ENCODE measurements around the gene ABCC2. TPM values are rescaled to one million over a fixed set of nuclear protein-coding genes. Genes with fewer than 3 reads are reported as not detected.
"Not testable (repeated sequence)": the region's sequence is repeated elsewhere in the genome, so short reads cannot be mapped to it uniquely, and the experiment has no call there.

The ABCC2 gene
- total RNA-seq, 2 donors from 2014 or later, result 1.3 to 1.5 TPM

DNA sequence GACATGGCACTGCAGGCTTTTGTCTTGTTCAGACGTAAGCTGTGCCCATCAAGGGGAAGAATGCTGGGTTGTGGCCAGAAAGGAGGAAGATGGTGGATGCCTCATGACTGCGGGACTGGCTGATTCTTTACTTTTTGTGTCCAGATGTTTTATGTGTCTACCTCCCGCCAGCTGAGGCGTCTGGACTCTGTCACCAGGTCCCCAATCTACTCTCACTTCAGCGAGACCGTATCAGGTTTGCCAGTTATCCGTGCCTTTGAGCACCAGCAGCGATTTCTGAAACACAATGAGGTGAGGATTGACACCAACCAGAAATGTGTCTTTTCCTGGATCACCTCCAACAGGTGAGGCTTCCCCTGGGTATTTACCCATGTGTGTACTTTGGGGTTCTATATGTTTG, 53.5 kb downstream of the ABCC2 start:
- DNase-seq (no peak), ATAC-seq (replicated peaks in 1 of 2) (no peak)
- peaks cover 9% of the 10 kb centered on the region for H3K4me1 Mint-ChIP-seq (ENCODE audit: low read depth)
- H3K9me3 Mint-ChIP-seq, result no peaks in the 10 kb centered on the region
- no peak overlapping the region for H3K27ac Mint-ChIP-seq
- H3K27me3 Mint-ChIP-seq (ENCODE audit: low read depth), result no peaks in the 10 kb centered on the region
- no peaks in the 10 kb centered on the region for H3K36me3 Mint-ChIP-seq (ENCODE audit: insufficient read depth in 2 of 2)
- no peak overlapping the region for H3K4me3 Mint-ChIP-seq

DNA sequence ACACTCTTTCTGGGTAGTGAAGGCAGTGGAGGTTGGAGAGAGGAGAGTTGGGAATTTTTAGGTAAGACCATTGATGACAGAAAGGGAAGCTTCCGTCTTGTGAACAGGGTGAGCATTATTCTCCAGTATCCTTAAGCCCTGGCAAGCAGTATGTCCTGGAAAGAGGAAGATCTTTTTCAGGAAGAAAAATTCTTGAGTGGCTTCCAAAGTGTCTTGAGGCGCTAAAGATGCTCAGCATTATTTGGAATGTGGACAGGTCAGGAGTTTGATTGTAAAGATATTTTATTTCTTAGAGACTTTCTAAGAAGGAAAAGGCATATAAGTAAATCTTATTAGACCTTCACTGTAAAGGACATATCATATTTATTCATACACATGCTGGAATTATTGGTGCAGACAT, 54.3 kb downstream of the ABCC2 start:
- no peak for DNase-seq

DNA sequence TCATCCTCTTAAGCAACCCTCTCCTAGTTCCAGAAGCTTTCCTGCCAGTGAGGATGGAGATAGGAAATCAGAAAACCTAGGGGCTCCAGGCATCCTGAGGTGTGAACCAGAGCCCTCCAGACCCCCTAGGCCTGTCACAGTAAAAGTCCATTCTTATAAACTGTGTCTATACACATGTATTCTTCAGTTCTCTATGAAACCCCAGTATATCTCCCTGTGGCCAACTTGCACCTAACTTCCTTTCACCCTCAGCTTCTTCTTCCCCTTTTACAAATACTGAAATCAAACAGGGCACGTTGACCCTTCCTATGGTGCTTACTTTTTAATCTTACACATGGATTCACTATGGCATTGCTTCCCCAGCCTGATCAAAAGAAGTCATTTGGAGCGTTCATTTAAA, 58.4 kb downstream of the ABCC2 start:
- H3K27ac Mint-ChIP-seq; ATAC-seq (replicated peaks in 1 of 2); H3K27me3 Mint-ChIP-seq (ENCODE audit: low read depth); H3K9me3 Mint-ChIP-seq; H3K36me3 Mint-ChIP-seq (ENCODE audit: insufficient read depth in 2 of 2); H3K4me3 Mint-ChIP-seq; DNase-seq; H3K4me1 Mint-ChIP-seq (ENCODE audit: low read depth): not testable (repeated sequence)

More for the DNA sequence above, 54.3 kb downstream of the ABCC2 start:
- Mint-ChIP-seq H3K4me1 (ENCODE audit: low read depth) (peaks cover 9% of the 10 kb centered on the region), H3K36me3 (ENCODE audit: insufficient read depth in 2 of 2) (no peaks in the 10 kb centered on the region), H3K27me3 (ENCODE audit: low read depth) (no peaks in the 10 kb centered on the region), H3K9me3 (no peaks in the 10 kb centered on the region), H3K4me3 (no peak overlapping the region), H3K27ac (no peak overlapping the region)
- ATAC-seq (replicated peaks in 1 of 2), result no peak

DNA sequence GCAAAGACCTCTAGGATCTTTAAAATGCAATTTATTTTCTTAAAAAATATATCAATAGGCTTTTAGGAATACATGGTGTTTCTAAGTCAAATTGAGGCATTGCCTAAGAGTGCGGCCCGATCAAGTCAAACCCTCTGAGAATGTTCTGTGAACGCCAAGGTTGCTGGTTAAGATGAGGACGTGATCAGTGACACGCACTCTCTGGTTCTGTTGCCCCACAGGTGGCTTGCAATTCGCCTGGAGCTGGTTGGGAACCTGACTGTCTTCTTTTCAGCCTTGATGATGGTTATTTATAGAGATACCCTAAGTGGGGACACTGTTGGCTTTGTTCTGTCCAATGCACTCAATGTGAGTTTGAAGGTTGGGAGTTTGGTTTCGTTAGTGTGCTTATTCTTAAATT, 59.3 kb downstream of the ABCC2 start:
- Mint-ChIP-seq H3K27me3 (ENCODE audit: low read depth) (no peaks in the 10 kb centered on the region), H3K36me3 (ENCODE audit: insufficient read depth in 2 of 2) (no peaks in the 10 kb centered on the region), H3K4me1 (ENCODE audit: low read depth) (peaks cover 9% of the 10 kb centered on the region), H3K27ac (no peak overlapping the region), H3K9me3 (no peaks in the 10 kb centered on the region), H3K4me3 (no peak overlapping the region)
- ATAC-seq (replicated peaks in 1 of 2) (no peak), DNase-seq (no peak)

DNA sequence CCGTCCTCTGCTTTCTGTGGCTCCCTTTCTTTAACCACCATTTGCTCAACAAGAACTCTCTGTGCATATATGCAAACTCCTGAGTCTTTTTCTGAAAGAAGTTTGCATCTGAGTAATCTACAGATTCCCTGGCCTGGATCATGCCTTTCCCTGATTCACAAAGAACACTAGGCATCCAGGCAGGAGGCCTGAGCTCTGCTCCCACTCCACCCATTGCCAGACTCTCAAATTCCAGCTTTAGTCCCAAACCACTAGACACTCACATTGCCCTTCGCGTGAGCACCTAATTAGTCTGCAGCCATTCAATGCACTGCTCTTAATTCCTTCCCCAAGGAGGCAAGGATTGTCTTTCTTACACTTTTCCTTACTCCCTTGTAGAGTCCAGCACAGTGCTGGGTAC, 60.9 kb downstream of the ABCC2 start:
- Mint-ChIP-seq H3K27ac (no peak overlapping the region), H3K4me3 (no peak overlapping the region), H3K4me1 (ENCODE audit: low read depth) (peaks cover 9% of the 10 kb centered on the region), H3K9me3 (no peaks in the 10 kb centered on the region), H3K27me3 (ENCODE audit: low read depth) (no peaks in the 10 kb centered on the region), H3K36me3 (ENCODE audit: insufficient read depth in 2 of 2) (no peaks in the 10 kb centered on the region)
- DNase-seq (no peak), ATAC-seq (replicated peaks in 1 of 2) (no peak)

DNA sequence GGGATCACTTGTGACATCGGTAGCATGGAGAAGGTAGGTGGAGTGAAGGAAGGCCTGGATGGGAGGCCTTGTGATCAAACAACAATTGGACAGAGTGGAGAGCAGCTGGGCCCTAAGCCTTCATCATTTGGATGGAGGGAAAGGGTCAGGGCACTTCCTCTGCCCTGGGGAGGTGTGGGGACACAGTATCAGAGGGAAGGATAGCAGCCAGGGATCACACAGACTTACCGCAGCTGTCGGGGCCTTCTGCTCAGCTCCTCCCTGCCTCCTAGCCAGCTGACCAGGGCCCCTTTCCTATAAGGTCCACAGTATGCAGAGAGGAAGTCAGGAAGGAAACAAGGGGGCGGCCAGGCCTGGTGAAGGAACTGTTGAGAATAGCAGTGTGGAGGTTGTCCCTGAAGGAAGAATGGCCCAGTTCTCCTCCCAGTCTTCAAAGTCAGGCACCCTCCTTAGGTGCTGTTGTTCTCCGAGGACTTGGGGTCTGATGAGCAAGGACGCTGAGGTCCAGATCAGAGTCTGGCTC, 62.1 kb downstream of the ABCC2 start:
- no peak overlapping the region for H3K4me3 Mint-ChIP-seq
- H3K4me1 Mint-ChIP-seq (ENCODE audit: low read depth), result peaks cover 9% of the 10 kb centered on the region
- H3K27me3 Mint-ChIP-seq (ENCODE audit: low read depth), result no peaks in the 10 kb centered on the region
- H3K36me3 Mint-ChIP-seq (ENCODE audit: insufficient read depth in 2 of 2), result no peaks in the 10 kb centered on the region
- H3K27ac Mint-ChIP-seq, result no peak overlapping the region
- no peaks in the 10 kb centered on the region for H3K9me3 Mint-ChIP-seq
- DNase-seq (no peak), ATAC-seq (replicated peaks in 1 of 2) (no peak)

DNA sequence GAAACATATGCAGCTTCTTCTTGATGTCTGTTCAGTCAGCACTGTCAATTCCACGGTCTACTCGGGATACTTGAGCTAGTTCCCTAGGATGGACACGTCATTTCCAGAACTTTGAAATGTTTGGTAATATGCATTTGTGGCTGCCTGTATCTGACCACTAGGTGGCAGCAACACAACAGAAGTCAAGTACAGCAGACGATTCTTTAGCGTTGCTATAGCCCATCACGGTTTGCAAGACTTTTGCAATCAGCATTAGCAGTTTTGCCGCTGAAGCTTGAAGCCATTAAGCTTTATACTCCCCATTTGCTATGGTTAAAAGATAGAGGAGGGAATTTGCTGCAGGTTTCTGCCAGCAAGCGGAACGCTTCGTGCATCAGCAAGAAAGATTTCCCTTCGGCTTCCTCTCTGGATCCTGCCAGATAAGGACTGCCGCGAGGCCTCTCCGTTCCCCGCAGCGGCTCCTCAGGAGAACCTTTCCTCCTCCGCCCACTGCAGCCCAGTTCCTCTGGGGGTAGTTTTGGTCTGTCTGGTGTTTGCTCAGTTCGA, 63.5 kb downstream of the ABCC2 start:
- H3K9me3 Mint-ChIP-seq, result no peaks in the 10 kb centered on the region
- H3K4me1 Mint-ChIP-seq (ENCODE audit: low read depth), result peaks cover 9% of the 10 kb centered on the region
- H3K4me3 Mint-ChIP-seq, result peak overlapping the region; percentile 33 to 54

DNA sequence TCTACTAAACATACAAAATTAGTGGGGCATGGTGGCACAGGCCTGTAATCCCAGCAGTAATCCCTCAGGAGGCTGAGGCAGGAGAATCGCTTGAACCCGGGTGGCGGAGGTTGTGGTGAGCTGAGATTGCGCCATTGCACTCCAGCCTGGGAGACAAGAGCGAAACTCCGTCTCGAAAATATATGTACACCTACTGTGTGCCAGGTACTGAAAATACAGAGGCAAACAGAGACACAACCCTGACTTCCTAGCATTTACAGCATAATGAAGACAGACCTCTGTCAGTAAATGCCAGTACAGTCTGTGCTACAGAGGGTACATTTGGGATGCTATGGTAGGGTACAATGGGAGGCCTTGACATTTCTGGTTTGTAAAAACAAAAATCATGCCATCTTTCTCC, 66.6 kb downstream of the ABCC2 start:
- Mint-ChIP-seq H3K9me3 (no peaks in the 10 kb centered on the region), H3K36me3 (ENCODE audit: insufficient read depth in 2 of 2) (no peaks in the 10 kb centered on the region), H3K4me3 (no peak overlapping the region), H3K27ac (no peak overlapping the region), H3K4me1 (ENCODE audit: low read depth) (peaks cover 9% of the 10 kb centered on the region), H3K27me3 (ENCODE audit: low read depth) (no peaks in the 10 kb centered on the region)
- ATAC-seq (replicated peaks in 1 of 2), result no peak
- no peak for DNase-seq

More for the DNA sequence above, 63.5 kb downstream of the ABCC2 start:
- Mint-ChIP-seq H3K27me3 (ENCODE audit: low read depth) (no peaks in the 10 kb centered on the region), H3K36me3 (ENCODE audit: insufficient read depth in 2 of 2) (no peaks in the 10 kb centered on the region), H3K27ac (no peak overlapping the region)
- DNase-seq, result peak; percentile 70 to 72
- ATAC-seq (replicated peaks in 1 of 2), result peak; percentile 92 to 94

DNA sequence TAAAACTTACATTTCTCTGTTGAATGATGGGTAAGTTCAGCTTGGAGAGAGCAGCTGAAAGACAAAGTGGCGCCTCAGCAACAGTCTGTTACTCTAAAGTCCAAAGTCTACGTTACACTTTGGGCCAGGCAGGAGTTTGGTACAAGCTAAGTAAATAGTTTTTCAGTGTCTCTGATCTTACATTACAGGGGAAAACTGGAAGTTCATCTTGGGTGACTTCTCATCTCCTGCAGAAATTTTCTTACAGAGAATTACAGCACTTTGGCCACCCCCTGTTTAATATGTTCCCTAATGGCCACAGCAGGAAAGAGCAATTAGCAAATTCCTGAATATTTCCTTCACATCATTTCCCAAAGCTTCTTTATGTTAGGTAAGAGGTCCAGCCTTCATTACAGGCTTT, 67.1 kb downstream of the ABCC2 start:
- ATAC-seq (replicated peaks in 1 of 2) (no peak), DNase-seq (no peak)
- Mint-ChIP-seq H3K27ac (no peak overlapping the region), H3K4me1 (ENCODE audit: low read depth) (peaks cover 9% of the 10 kb centered on the region), H3K9me3 (no peaks in the 10 kb centered on the region), H3K36me3 (ENCODE audit: insufficient read depth in 2 of 2) (no peaks in the 10 kb centered on the region), H3K27me3 (ENCODE audit: low read depth) (no peaks in the 10 kb centered on the region), H3K4me3 (no peak overlapping the region)

DNA sequence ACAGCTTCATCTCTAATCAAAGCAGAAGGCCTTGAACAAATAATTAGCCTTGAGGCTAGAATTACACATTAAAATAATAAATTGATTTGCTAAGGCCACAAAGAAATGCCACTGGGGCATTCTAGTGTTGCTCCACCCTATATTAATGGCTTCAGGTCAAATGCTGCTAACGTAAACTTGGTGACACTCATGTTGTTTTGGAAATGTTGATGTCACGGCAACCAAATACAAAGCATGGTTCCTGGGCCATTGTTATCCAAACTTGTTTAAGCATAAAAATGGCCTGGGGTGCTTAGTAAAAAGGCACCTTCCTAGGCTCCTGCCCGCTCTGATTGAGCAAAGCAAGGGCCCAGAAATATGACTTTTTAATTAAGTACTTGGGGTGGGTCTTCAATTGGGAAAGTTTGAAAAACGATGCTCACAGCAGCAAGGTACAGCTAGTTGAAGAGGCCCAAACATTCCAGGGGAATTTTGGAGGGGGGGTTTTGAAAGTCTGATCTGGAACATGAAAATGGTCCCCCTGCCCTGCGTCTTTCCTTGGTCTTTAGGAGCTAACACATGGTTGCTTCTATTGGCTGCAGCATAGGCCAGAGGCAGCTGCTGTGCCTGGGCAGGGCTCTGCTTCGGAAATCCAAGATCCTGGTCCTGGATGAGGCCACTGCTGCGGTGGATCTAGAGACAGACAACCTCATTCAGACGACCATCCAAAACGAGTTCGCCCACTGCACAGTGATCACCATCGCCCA, 67.8 kb downstream of the ABCC2 start:
- Mint-ChIP-seq H3K4me3 (no peak overlapping the region), H3K9me3 (no peaks in the 10 kb centered on the region), H3K4me1 (ENCODE audit: low read depth) (peaks cover 9% of the 10 kb centered on the region), H3K36me3 (ENCODE audit: insufficient read depth in 2 of 2) (no peaks in the 10 kb centered on the region), H3K27me3 (ENCODE audit: low read depth) (no peaks in the 10 kb centered on the region), H3K27ac (no peak overlapping the region)
- ATAC-seq (replicated peaks in 1 of 2) (no peak), DNase-seq (no peak)

DNA sequence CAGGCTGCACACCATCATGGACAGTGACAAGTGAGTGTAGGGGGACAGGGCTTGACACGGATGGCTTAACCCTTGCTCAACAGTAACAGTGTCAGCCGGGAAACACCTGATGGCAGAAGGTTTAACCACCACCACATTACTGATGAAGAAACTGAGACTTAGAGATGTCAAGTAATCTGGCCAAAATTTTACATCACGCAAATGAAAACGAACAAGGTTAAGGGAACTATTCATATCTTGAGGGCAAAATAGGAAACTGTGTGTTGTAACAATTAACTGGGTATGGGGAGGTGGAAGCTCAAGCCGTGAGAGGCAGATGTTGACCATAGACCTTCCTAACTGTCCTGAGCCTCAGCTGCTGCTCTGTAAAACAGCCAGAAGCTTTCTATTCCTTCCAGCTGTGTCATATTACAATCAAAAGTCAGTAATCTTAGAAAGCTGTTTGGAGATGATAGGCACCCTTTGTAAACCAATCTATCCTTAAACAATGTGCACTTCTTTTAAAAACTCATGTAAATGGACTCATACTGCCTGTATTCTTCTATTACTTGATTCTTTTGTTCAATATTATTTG, 68.4 kb downstream of the ABCC2 start:
- no peak overlapping the region for H3K4me3 Mint-ChIP-seq
- no peak for ATAC-seq (replicated peaks in 1 of 2)
- DNase-seq, result no peak
- H3K4me1 Mint-ChIP-seq (ENCODE audit: low read depth), result peaks cover 6% of the 10 kb centered on the region
- H3K36me3 Mint-ChIP-seq (ENCODE audit: insufficient read depth in 2 of 2), result no peaks in the 10 kb centered on the region
- no peaks in the 10 kb centered on the region for H3K9me3 Mint-ChIP-seq
- H3K27ac Mint-ChIP-seq, result no peak overlapping the region
- no peaks in the 10 kb centered on the region for H3K27me3 Mint-ChIP-seq (ENCODE audit: low read depth)

DNA sequence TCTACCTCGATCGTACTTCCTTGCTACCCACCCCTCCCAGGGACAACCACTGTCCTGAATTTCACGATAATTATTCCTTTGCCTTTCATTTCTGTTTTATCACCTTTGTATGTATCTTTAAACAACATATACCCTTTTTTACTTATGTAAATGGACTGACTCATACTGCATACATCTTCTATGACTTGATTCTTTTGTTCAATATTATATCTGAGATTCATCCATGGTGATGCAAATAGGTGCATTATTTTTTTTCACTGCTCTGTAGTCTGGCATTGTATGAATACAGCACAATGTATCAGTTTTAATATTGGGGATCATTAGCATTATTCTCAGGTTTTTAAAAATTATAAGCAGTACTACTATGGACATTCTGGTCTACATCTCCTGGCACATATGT, 69.4 kb downstream of the ABCC2 start:
- ATAC-seq (replicated peaks in 1 of 2), result no peak
- no peak overlapping the region for H3K27ac Mint-ChIP-seq
- H3K9me3 Mint-ChIP-seq, result no peaks in the 10 kb centered on the region
- DNase-seq, result no peak
- H3K36me3 Mint-ChIP-seq (ENCODE audit: insufficient read depth in 2 of 2), result no peaks in the 10 kb centered on the region
- no peaks in the 10 kb centered on the region for H3K4me1 Mint-ChIP-seq (ENCODE audit: low read depth)
- H3K27me3 Mint-ChIP-seq (ENCODE audit: low read depth), result no peaks in the 10 kb centered on the region
- H3K4me3 Mint-ChIP-seq, result no peak overlapping the region

DNA sequence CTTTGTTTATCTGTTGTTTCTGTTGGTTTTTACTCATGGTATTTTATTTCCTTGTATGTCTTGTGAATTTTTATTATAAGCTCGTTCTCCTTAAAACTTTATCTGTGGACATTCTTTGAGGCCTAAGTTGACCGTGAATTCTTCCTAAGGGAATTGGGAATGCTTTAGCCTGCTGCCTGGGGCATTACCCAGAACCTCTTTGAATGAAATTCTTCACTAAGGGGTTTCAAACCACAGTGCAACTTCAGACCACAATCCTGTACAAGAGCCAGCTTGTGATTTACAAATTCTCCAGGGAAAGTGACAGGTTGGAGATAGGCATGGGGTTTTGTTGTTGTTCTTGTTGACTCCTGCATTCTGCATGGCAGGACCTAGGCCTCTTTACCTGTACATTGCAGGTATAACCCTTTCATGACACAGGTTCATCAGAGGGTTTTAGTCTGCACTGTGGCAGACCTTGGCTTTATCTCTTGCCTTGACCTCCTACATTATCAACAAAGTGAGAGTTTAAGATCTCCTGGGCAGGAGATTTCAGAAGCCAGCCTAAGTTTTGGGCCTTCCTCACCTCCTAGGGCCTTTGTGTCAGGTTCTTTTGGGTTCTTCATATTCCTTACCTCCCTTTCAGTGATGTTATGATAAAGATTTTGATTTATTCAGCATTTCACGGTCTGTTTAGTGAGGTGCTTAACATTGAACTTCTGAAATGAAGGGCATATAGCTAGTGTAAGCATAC, 70.2 kb downstream of the ABCC2 start:
- ATAC-seq (replicated peaks in 1 of 2), result no peak
- no peaks in the 10 kb centered on the region for H3K9me3 Mint-ChIP-seq
- H3K4me3 Mint-ChIP-seq, result no peak overlapping the region
- peaks cover 2% of the 10 kb centered on the region for H3K27me3 Mint-ChIP-seq (ENCODE audit: low read depth)
- no peaks in the 10 kb centered on the region for H3K36me3 Mint-ChIP-seq (ENCODE audit: insufficient read depth in 2 of 2)
- no peaks in the 10 kb centered on the region for H3K4me1 Mint-ChIP-seq (ENCODE audit: low read depth)
- no peak overlapping the region for H3K27ac Mint-ChIP-seq
- DNase-seq, result no peak

Measured in activated T-cell treated with anti-CD3 and anti-CD28 coated beads, Interleukin-2, amount 50 U/mL, for 72 hours (primary cell).